Tibial nerve (tissue), 4 donors: Measurements from ENCODE around the gene CLDN14.

Experiments
- EP300 ChIP-seq, 2 donors: sonication (generic); formaldehyde crosslinking; IDR thresholded peaks; one replicate each; pipeline ENCODE4 v1.6.1; 2017; ENCODE audit warnings: antibody characterized with exemption in 2 of 2, mild to moderate bottlenecking in 1 of 2
- POLR2A ChIP-seq, 2 donors: fragments of 450-650 bp; IDR thresholded peaks; one replicate each; pipeline ENCODE4 v1.6.1; 2017; ENCODE audit warnings: antibody characterized with exemption in 2 of 2, mild to moderate bottlenecking in 2 of 2, moderate library complexity in 2 of 2
- TF ChIP-seq, protein P1 (sequence below), 5 experiments: fragments of 200-600 bp in 3 of 5; fragments of 450-650 bp in 2 of 5; sonication (generic) in 3 of 5; IDR thresholded peaks; one replicate each; pipeline ENCODE4 v1.5.1; 2016 to 2019; ENCODE audit warnings: antibody characterized with exemption in 5 of 5, mild to moderate bottlenecking in 3 of 5, moderate library complexity in 2 of 5

DNA sequence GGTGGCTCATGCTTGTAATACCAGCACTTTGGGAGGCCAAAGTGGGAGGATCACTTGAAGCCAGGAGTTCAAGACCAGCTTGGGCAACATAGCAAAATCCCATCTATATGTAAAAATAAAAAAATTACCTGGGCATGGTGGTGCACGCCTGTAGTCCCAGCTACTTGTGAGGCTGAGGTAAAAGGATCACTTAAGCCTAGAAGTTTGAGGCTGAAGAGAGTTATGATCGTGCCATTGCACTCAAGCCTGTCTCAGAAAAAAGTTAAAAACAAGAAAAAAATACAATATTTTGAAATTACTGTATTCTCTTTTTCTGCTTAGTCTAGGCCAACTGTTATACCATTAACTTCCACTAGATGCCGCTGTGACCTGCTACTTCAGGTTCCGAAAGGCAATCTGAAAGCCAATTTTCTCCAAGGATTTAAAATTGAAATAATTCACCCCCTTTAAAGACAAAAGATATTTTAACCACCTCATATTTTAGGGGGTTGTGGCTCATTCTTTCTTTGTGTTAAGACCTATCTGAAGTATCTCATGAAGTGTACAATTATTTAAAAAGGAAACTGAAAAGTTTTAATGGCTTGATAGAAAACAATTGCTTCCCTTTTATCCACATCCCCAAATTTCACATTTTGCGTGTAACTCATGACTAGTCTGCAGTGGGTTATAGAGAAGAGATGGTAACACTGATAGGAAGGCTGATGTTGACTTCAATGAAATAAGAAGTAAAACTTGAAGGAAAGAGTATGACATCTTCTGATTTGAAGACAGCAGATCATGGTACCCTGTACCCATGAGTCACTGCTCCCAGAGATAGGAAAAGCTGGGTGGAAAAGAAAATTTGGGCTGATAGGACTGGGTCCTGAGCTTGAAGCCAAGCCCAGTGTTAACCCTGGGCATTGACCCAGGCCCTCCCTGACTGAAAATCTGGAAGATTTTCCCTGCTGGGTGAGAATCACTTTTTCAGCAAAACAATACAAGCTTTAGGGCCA, 24.4 kb upstream of the CLDN14 start:
- TF ChIP-seq, protein P1, sequence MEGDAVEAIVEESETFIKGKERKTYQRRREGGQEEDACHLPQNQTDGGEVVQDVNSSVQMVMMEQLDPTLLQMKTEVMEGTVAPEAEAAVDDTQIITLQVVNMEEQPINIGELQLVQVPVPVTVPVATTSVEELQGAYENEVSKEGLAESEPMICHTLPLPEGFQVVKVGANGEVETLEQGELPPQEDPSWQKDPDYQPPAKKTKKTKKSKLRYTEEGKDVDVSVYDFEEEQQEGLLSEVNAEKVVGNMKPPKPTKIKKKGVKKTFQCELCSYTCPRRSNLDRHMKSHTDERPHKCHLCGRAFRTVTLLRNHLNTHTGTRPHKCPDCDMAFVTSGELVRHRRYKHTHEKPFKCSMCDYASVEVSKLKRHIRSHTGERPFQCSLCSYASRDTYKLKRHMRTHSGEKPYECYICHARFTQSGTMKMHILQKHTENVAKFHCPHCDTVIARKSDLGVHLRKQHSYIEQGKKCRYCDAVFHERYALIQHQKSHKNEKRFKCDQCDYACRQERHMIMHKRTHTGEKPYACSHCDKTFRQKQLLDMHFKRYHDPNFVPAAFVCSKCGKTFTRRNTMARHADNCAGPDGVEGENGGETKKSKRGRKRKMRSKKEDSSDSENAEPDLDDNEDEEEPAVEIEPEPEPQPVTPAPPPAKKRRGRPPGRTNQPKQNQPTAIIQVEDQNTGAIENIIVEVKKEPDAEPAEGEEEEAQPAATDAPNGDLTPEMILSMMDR (IDR thresholded peaks at IDR 0.05): peak; percentile 77 to 97 (median 87)
- TF ChIP-seq POLR2A (IDR thresholded peaks at IDR 0.05) (no peak), EP300 (IDR thresholded peaks at IDR 0.05) (no peak)
